ENCODE measurements around the gene IL4I1. TPM values are rescaled to one million over a fixed set of nuclear protein-coding genes. Genes with fewer than 3 reads are reported as not detected.
A peak's percentile ranks its signal among the peaks of the same experiment; 100 is the strongest.

Gene IL4I1
- total RNA-seq, 1 experiment from 2014 or later = 8.2 TPM

DNA sequence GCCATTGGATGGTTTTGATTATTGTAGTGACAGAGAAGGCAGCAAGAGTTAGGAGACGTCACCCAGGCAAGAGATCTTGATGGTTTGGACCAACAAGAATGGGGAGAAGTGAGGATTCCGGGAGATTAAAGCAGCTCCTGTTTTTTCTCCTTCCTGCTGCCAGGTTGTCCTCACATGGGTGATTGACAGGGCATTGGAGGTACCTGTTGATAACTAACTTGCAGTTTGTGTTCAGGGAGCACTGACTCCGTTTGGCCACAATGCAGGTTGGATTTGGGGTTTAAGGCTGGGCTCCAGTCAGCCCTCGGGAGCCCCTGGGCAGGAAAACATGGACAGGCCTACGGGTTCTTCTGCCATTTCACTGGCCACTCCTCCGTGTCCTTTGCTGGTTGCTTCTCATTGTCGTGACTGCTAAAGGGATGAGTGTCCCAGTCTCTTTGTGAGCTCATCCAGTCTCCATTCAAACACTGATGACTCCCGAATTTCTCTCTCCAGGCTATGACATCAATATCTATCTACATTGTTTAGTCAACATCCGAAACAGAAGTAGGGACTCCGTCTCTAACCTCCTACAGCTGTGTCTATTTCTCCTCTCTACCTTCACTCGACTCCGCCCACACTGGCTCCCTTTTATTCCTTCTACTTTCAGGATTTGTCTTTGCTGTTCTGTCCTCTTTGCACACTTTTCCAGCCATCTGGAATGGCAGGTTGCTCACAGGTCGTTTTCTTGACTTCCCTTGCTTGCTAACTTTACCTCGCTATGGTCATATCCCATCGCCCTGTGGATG, 47.1 kb downstream of the IL4I1 start:
- peak overlapping the region; percentile 64 for H3K27ac Mint-ChIP-seq (ENCODE audit: unreplicated experiment)
- intact Hi-C loops (cut with micrococcal nuclease; ENCODE audit: unreplicated experiment) = no loop called here
- CTCF ChIA-PET = interaction anchor here (1.2 to 2.0 kb wide), 2 partner anchors 11 to 20 kb away, joined by 4 to 9 read pairs; no protein-coding TSS in a partner anchor

DNA sequence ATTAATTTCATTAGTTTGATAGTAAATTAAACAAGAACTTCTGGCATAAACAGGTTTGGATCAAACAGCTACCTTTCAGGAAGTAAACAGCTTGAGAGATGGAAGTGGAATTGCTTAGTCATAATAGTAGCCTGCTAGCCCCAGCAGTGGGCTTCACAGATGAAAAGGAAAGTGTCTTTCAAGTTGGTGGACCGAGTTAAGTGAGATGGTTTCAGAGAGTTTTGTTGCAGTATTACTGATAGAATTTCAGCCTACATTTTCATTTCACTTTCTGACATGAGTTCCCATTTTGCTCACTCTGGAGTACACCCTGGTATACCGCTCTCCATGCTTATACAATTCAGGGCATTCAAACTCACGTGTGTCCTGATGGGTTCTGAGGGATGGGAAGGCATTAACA, 47.7 kb downstream of the IL4I1 start:
- peak overlapping the region; percentile 46 for H3K27ac Mint-ChIP-seq (ENCODE audit: unreplicated experiment)
- intact Hi-C loops (cut with micrococcal nuclease; ENCODE audit: unreplicated experiment) = no loop called here
- DNase-seq = no peak
- peaks cover 5% of the 10 kb centered on the region for H3K9me3 Mint-ChIP-seq (ENCODE audit: low read depth, unreplicated experiment)
- peaks cover 54% of the 10 kb centered on the region for H3K36me3 Mint-ChIP-seq (ENCODE audit: insufficient read depth, unreplicated experiment)
- TF ChIP-seq, protein P1, sequence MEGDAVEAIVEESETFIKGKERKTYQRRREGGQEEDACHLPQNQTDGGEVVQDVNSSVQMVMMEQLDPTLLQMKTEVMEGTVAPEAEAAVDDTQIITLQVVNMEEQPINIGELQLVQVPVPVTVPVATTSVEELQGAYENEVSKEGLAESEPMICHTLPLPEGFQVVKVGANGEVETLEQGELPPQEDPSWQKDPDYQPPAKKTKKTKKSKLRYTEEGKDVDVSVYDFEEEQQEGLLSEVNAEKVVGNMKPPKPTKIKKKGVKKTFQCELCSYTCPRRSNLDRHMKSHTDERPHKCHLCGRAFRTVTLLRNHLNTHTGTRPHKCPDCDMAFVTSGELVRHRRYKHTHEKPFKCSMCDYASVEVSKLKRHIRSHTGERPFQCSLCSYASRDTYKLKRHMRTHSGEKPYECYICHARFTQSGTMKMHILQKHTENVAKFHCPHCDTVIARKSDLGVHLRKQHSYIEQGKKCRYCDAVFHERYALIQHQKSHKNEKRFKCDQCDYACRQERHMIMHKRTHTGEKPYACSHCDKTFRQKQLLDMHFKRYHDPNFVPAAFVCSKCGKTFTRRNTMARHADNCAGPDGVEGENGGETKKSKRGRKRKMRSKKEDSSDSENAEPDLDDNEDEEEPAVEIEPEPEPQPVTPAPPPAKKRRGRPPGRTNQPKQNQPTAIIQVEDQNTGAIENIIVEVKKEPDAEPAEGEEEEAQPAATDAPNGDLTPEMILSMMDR (IDR thresholded peaks at IDR 0.05; ENCODE audit: unreplicated experiment) = no peak
- BruUV-seq (replicated peaks) = no TSS peak
- peaks cover 36% of the 10 kb centered on the region for H3K4me1 Mint-ChIP-seq (ENCODE audit: low read depth, unreplicated experiment)
- CTCF ChIA-PET = interaction anchor here (2.0 kb wide), 1 partner anchor 20 kb away, joined by 9 read pairs; no protein-coding TSS in a partner anchor
- H3K4me3 Mint-ChIP-seq (ENCODE audit: low read depth, unreplicated experiment) = peak overlapping the region; percentile 3
- H3K27me3 Mint-ChIP-seq (ENCODE audit: unreplicated experiment) = no peaks in the 10 kb centered on the region

More for the DNA sequence above, 47.1 kb downstream of the IL4I1 start:
- TSS peak; percentile 44 for BruUV-seq (replicated peaks)
- Mint-ChIP-seq H3K4me1 (ENCODE audit: low read depth, unreplicated experiment) (peaks cover 36% of the 10 kb centered on the region), H3K36me3 (ENCODE audit: insufficient read depth, unreplicated experiment) (peaks cover 61% of the 10 kb centered on the region), H3K4me3 (ENCODE audit: low read depth, unreplicated experiment) (peak overlapping the region; percentile 85), H3K27me3 (ENCODE audit: unreplicated experiment) (no peaks in the 10 kb centered on the region), H3K9me3 (ENCODE audit: low read depth, unreplicated experiment) (peaks cover 5% of the 10 kb centered on the region)
- no peak for DNase-seq
- TF ChIP-seq, protein P1 (IDR thresholded peaks at IDR 0.05; ENCODE audit: unreplicated experiment) = no peak

GRCh38 chr19:49847731-49848696, 48.7 kb downstream of the IL4I1 start:
- peaks cover 5% of the 10 kb centered on the region for H3K9me3 Mint-ChIP-seq (ENCODE audit: low read depth, unreplicated experiment)
- no TSS peak for BruUV-seq (replicated peaks)
- DNase-seq = peak; percentile 47
- TF ChIP-seq, protein P1 (IDR thresholded peaks at IDR 0.05; ENCODE audit: unreplicated experiment) = no peak
- H3K36me3 Mint-ChIP-seq (ENCODE audit: insufficient read depth, unreplicated experiment) = peaks cover 45% of the 10 kb centered on the region
- CTCF ChIA-PET = interaction anchor here (0.9 kb wide), 1 partner anchor 23 kb away, joined by 3 read pairs; no protein-coding TSS in a partner anchor
- no peak overlapping the region for H3K4me3 Mint-ChIP-seq (ENCODE audit: low read depth, unreplicated experiment)
- no peaks in the 10 kb centered on the region for H3K27me3 Mint-ChIP-seq (ENCODE audit: unreplicated experiment)
- H3K27ac Mint-ChIP-seq (ENCODE audit: unreplicated experiment) = peak overlapping the region; percentile 46
- peaks cover 36% of the 10 kb centered on the region for H3K4me1 Mint-ChIP-seq (ENCODE audit: low read depth, unreplicated experiment)
- intact Hi-C loops (cut with micrococcal nuclease; ENCODE audit: unreplicated experiment) = no loop called here

GRCh38 chr19:49846408-49846807, 50.3 kb downstream of the IL4I1 start:
- Mint-ChIP-seq H3K4me1 (ENCODE audit: low read depth, unreplicated experiment) (peaks cover 24% of the 10 kb centered on the region), H3K27ac (ENCODE audit: unreplicated experiment) (no peak overlapping the region), H3K9me3 (ENCODE audit: low read depth, unreplicated experiment) (peaks cover 5% of the 10 kb centered on the region), H3K36me3 (ENCODE audit: insufficient read depth, unreplicated experiment) (peaks cover 31% of the 10 kb centered on the region), H3K27me3 (ENCODE audit: unreplicated experiment) (no peaks in the 10 kb centered on the region), H3K4me3 (ENCODE audit: low read depth, unreplicated experiment) (no peak overlapping the region)
- DNase-seq = no peak
- TF ChIP-seq, protein P1 (IDR thresholded peaks at IDR 0.05; ENCODE audit: unreplicated experiment) = no peak
- BruUV-seq (replicated peaks) = no TSS peak
- intact Hi-C loops (cut with micrococcal nuclease; ENCODE audit: unreplicated experiment) = no loop called here
- CTCF ChIA-PET = interaction anchor here (0.7 kb wide), 1 partner anchor 433 kb away, joined by 3 read pairs; no protein-coding TSS in a partner anchor

Measured in Calu3 (cell line).